Measurements from ENCODE around the gene SPG7. TPM values are rescaled to one million over a fixed set of nuclear protein-coding genes. Genes with fewer than 3 reads are reported as not detected.

SPG7 gene
- total RNA-seq, 3 donors from 2014 or later (not counting 1 experiment from before 2014, with no cell fraction given) = 142 to 195 (median 180) TPM

DNA sequence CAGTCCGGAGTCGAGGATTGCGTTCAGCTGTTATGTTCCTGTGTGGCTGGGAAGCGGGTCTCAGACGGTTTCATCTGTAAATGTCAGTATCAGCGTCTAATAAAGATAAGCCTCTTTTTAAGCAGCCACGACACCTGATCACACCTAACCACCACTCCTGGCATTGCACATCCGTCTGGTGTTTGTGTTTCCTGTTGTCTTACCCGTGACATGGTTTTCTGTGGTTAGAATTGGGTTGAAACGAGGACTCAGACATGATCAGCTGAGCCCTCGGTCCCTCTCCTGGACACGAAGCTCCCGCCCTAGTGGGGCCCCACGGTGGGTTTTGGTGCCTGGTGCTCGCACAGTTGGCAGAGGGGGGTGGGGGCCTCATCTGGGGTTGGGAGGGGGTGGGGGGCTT, 85.6 kb downstream of the SPG7 start:
- Histone ChIP-seq H3K4me3 (ENCODE audit: low read length) (no peak overlapping the region), H3K27ac (ENCODE audit: low read length) (no peak overlapping the region), H3K27me3 (ENCODE audit: control insufficient read depth, insufficient read depth, low read length) (no peaks in the 10 kb centered on the region), H3K9me3 (ENCODE audit: control insufficient read depth, insufficient read depth, low read length) (no peaks in the 10 kb centered on the region), H3K36me3 (ENCODE audit: control insufficient read depth, insufficient read depth, low read length) (no peaks in the 10 kb centered on the region), H3K4me1 (ENCODE audit: control insufficient read depth, insufficient read depth, low read length) (peaks cover 20% of the 10 kb centered on the region)
- intact Hi-C loops (cut with micrococcal nuclease) = no loop called here
- Mint-ChIP-seq H3K27ac (peak overlapping the region; percentile 54 to 71), H3K4me1 (peaks cover 6 to 8% of the 10 kb centered on the region in 2 donors), H3K4me3 (peak overlapping the region; percentile 58), H3K36me3 (no peaks in the 10 kb centered on the region), H3K27me3 (ENCODE audit: low read depth in 2 of 2) (no peaks in the 10 kb centered on the region), H3K9me3 (no peaks in the 10 kb centered on the region)
- TF ChIP-seq, protein P1, sequence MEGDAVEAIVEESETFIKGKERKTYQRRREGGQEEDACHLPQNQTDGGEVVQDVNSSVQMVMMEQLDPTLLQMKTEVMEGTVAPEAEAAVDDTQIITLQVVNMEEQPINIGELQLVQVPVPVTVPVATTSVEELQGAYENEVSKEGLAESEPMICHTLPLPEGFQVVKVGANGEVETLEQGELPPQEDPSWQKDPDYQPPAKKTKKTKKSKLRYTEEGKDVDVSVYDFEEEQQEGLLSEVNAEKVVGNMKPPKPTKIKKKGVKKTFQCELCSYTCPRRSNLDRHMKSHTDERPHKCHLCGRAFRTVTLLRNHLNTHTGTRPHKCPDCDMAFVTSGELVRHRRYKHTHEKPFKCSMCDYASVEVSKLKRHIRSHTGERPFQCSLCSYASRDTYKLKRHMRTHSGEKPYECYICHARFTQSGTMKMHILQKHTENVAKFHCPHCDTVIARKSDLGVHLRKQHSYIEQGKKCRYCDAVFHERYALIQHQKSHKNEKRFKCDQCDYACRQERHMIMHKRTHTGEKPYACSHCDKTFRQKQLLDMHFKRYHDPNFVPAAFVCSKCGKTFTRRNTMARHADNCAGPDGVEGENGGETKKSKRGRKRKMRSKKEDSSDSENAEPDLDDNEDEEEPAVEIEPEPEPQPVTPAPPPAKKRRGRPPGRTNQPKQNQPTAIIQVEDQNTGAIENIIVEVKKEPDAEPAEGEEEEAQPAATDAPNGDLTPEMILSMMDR (IDR thresholded peaks at IDR 0.05) = no peak
- DNase-seq (peak in 1 of 2 donors; percentile 87), ATAC-seq (peak; percentile 82 to 96 (median 89))
- 29% methylated on average over 13 of the region's 15 CpGs for WGBS (ENCODE audit: insufficient coverage)

DNA sequence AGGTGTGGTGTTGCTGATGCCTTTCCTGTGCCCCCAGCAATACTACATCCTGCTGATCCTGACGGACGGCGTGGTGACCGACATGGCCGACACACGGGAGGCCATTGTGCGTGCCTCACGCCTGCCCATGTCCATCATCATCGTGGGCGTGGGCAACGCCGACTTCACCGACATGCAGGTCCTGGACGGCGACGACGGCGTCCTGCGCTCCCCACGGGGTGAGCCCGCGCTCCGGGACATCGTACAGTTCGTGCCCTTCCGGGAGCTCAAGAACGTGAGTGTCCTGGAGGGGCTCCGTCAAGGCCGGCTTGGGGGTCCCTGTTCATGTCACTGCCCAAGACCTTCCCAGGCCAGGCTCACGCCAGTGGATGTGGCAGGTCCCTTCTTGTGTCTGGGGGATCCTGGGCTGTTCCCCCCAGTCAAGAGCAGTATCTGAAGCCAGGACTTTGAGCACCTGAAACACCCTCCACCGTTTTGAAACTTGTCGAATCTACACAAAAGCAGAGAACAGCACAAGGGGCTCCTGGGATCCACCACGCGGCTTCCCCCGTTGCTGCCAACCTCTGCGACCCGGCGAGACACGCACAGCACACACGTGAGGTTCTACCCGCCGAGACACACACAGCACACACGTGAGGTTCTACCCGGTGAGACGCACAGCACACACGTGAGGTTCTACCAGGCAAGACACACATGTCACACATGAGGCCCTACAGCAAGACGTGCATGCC, 87.3 kb downstream of the SPG7 start:
- no peak for ATAC-seq
- Mint-ChIP-seq H3K9me3 (no peaks in the 10 kb centered on the region), H3K36me3 (no peaks in the 10 kb centered on the region), H3K4me3 (no peak overlapping the region), H3K27me3 (ENCODE audit: low read depth in 2 of 2) (no peaks in the 10 kb centered on the region), H3K27ac (no peak overlapping the region), H3K4me1 (peaks cover 6 to 8% of the 10 kb centered on the region in 2 donors)
- Histone ChIP-seq H3K36me3 (ENCODE audit: control insufficient read depth, insufficient read depth, low read length) (no peaks in the 10 kb centered on the region), H3K4me1 (ENCODE audit: control insufficient read depth, insufficient read depth, low read length) (peaks cover 20% of the 10 kb centered on the region), H3K4me3 (ENCODE audit: low read length) (no peak overlapping the region), H3K9me3 (ENCODE audit: control insufficient read depth, insufficient read depth, low read length) (no peaks in the 10 kb centered on the region), H3K27me3 (ENCODE audit: control insufficient read depth, insufficient read depth, low read length) (no peaks in the 10 kb centered on the region), H3K27ac (ENCODE audit: low read length) (no peak overlapping the region)
- intact Hi-C loops (cut with micrococcal nuclease) = no loop called here
- TF ChIP-seq, protein P1 (IDR thresholded peaks at IDR 0.05) = no peak
- 96% methylated on average over 47 of the region's 47 CpGs for WGBS (ENCODE audit: insufficient coverage)
- DNase-seq = no peak

DNA sequence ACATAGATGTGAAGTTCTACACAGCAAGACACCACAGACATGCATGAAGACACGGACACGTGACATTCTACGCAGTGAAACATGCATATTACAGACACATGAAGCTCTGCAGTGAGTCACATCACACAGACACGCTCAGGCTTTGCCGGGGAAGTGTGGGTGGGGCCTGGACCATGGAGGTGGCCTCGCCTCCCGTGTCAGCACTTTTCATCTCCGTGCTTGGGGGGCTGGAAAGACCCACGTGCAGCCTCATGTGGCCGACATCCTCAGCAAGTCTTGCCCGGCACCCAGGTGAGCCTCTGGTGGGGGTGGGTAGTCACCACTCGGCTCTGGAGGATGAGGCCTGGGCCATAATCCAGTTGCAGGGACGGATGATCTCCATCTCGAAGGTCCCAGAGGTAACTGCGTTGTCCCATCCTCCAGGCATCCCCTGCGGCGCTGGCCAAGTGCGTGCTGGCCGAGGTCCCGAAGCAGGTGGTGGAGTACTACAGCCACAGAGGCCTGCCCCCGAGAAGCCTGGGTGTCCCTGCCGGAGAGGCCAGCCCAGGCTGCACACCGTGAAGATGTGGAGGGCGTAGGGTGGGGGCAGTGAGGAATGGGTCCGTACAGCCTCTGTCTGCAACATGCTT, 88.0 kb downstream of the SPG7 start:
- DNase-seq = no peak
- H3K36me3 ChIP-seq (ENCODE audit: control insufficient read depth, insufficient read depth, low read length) = no peaks in the 10 kb centered on the region
- no peak overlapping the region for H3K27ac ChIP-seq (ENCODE audit: low read length)
- no peak overlapping the region for H3K4me3 ChIP-seq (ENCODE audit: low read length)
- no peak for ATAC-seq
- H3K4me1 ChIP-seq (ENCODE audit: control insufficient read depth, insufficient read depth, low read length) = peaks cover 20% of the 10 kb centered on the region
- TF ChIP-seq, protein P1 (IDR thresholded peaks at IDR 0.05) = no peak
- Mint-ChIP-seq H3K4me3 (no peak overlapping the region), H3K27me3 (ENCODE audit: low read depth in 2 of 2) (no peaks in the 10 kb centered on the region), H3K36me3 (no peaks in the 10 kb centered on the region), H3K27ac (no peak overlapping the region), H3K9me3 (no peaks in the 10 kb centered on the region), H3K4me1 (peaks cover 6 to 8% of the 10 kb centered on the region in 2 donors)
- 95% methylated on average over 25 of the region's 25 CpGs for WGBS (ENCODE audit: insufficient coverage)
- no peaks in the 10 kb centered on the region for H3K9me3 ChIP-seq (ENCODE audit: control insufficient read depth, insufficient read depth, low read length)
- intact Hi-C loops (cut with micrococcal nuclease) = no loop called here
- H3K27me3 ChIP-seq (ENCODE audit: control insufficient read depth, insufficient read depth, low read length) = no peaks in the 10 kb centered on the region

Measured in natural killer cell (primary cell).